Activated CD4-positive, alpha-beta T cell treated with anti-CD3 and anti-CD28 coated beads, Interleukin-2, amount 50 U/mL, for 16 hours (primary cell): ENCODE results near the gene CDAN1.
"Not testable (repeated sequence)": the region's sequence is repeated elsewhere in the genome, so short reads cannot be mapped to it uniquely, and the experiment has no call there.

Experiments
- DNase-seq: peaks from one replicate; pipeline ENCODE4 v3.0.0-alpha.2; 2020

Gene CDAN1, protein sequence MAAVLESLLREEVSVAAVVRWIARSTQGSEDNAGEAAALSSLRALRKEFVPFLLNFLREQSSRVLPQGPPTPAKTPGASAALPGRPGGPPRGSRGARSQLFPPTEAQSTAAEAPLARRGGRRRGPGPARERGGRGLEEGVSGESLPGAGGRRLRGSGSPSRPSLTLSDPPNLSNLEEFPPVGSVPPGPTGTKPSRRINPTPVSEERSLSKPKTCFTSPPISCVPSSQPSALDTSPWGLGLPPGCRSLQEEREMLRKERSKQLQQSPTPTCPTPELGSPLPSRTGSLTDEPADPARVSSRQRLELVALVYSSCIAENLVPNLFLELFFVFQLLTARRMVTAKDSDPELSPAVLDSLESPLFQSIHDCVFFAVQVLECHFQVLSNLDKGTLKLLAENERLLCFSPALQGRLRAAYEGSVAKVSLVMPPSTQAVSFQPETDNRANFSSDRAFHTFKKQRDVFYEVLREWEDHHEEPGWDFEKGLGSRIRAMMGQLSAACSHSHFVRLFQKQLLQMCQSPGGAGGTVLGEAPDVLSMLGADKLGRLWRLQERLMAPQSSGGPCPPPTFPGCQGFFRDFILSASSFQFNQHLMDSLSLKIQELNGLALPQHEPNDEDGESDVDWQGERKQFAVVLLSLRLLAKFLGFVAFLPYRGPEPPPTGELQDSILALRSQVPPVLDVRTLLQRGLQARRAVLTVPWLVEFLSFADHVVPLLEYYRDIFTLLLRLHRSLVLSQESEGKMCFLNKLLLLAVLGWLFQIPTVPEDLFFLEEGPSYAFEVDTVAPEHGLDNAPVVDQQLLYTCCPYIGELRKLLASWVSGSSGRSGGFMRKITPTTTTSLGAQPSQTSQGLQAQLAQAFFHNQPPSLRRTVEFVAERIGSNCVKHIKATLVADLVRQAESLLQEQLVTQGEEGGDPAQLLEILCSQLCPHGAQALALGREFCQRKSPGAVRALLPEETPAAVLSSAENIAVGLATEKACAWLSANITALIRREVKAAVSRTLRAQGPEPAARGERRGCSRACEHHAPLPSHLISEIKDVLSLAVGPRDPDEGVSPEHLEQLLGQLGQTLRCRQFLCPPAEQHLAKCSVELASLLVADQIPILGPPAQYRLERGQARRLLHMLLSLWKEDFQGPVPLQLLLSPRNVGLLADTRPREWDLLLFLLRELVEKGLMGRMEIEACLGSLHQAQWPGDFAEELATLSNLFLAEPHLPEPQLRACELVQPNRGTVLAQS

DNA sequence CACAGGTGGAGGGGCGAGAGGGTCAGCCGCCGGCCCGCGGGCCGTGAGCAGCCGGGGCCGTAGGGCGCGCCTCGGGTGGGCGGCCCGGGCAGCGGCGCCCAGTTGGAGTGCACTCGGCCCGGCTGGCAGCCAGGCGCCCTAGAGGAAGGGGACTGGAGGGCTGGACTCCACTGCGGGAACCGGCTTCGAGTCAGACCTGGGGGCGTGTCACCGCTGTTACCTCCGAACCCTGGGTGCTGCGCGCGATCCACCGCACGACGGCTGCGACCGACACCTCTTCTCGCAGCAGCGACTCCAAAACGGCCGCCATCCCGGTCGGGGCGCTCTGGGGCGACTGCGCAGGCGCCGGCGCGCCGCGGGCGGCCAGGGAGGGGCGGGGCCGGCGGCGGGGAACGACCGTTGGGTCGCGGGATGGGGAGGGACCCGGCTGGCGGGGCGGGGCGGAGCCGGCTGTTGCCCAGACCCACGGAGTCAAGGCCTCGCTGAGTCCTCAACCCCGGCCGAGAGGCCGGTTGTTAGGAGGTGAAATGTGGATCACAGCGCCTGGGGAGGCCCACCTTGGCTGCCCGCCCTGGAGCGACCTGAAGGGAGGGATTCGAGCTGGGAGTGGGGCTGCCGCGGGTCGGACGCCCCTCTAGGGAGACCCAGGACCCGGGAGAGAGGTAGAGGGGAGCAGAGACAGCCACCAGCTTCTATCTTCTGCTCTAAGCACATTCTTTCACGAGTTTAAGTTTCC lies at the start of gene CDAN1:
TSS of gene CDAN1 (minus strand) at position 336 of the 736 bp plus-strand sequence. CDS start at position 310, 26 bp downstream.
- peak; percentile 92 for DNase-seq

DNA sequence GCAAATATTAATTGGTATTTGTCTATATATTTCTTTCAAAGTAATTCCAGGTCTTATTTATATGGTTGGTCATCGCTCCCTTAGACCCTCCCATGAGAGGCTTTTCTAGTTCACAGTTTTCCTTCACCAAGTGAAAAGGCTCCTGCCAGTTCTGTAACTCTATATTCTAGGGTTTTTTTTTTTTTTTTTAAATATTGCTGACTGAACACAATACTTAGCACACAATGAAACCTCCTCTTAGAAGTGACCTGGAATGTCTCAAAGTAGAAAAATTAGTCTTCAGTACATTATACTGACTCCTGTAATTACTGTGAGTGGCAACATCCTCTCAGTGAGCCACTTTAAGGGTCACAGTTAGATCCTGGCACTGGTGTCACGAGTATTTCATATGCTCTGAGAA lies 48.6 kb upstream of the CDAN1 start:
- DNase-seq = no peak

DNA sequence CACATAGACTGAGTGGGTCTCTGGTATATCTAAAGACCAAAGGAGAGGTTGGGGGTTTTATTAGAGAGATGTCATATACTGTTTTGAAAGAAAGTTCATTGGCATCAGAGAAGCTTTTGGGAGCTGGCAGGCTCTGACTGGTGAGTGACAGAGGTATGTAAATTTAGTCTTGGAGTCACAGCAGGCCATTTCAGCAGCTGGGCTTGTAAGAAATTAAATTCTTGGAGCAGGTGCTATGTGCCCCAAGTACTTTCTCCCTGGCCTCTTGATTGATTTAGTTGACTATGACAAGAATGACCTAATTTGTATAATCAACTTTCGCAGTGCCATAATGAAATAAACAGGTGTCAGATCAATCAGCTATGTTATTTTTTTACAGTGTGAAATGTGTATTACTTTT lies 47.8 kb upstream of the CDAN1 start:
- no peak for DNase-seq

DNA sequence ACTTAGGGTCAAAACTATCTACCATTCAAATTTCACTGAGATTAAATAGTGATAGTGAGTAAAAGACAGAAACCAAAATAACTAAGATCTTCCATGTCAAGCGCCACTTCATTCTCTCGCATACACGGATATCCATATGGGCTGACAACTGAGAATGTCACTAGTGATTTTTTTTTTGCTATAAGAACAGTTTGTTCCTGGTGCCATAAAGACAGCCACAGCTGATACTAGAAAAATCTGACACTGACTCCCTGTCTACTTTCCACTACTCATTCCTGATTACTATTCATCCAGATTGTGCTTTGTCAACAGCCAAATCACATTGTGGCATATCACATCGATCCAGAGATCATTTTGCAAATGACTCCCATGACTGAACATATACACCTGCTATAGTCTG lies 45.8 kb upstream of the CDAN1 start:
- no peak for DNase-seq

DNA sequence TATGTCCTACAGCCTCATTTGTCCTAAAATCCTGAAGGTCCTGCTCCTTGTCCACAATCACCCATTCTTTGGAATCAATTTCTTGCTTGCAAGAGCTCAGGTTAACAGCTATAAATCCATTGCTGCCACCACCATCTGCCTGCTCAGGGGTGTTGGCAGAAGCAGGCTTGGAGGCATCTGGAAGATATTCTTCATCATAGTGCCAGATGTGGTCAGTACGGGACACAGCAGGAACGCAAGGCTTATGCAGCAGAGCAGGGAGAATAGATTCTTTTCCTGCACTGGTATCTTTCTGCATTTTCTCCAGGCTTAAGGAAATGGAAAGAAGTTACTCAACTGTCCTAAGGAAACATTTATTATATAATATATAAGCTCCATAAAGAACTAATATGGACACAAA lies 38.5 kb upstream of the CDAN1 start:
- DNase-seq = no peak

DNA sequence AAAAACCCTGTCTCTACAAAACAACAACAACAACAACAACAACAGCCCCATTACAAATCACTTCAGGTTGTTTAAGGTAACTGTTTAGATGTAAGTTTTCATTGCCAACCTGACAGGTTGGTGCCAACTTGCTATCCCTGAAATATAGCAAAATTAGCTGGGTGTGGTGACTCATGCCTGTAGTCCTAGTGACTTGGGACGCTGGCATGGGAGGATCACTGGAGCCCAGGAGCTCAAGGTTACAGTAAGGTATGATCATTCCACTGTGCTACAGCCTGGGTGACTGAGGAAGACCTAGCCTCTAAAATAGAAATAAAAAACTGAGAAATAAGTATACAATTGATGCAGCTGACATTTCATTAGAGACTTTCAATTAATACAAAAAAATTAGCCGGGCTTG lies 36.0 kb upstream of the CDAN1 start:
- no peak for DNase-seq

DNA sequence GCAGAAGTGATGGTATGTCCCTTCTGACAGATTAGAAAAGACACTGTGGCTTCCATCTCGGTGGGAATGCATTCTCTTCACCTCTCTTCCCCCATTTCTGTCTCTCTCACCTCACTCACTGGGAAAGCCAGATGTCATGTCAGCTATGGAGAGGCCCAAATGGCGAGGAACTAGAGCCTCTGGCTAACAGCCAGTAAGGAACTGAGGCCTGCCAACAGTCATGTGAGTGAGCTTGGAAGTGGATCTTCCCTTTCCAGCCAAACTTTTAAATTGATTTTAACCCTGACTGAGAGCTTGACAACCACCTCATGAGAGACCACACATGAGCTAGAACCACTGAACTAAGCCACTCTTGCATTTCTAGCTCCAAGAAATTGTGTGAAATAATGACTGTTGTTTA lies 35.2 kb upstream of the CDAN1 start:
- no peak for DNase-seq

DNA sequence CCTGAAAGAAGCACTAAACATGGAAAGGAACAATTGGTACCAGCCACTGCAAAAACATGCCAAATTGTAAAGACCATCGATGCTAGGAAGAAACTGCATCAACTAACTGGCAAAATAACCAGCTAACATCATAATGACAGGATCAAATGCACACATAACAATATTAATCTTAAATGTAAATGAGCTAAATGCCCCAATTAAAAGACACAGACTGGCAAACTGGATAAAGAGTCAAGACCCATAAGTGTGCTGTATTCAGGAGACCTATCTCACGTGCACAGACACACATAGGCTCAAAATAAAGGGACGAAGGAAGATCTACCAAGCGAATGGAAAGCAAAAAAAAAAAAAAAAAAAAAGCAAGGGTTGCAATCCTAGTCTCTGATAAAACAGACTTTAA lies 29.2 kb upstream of the CDAN1 start:
- DNase-seq = not testable (repeated sequence)

DNA sequence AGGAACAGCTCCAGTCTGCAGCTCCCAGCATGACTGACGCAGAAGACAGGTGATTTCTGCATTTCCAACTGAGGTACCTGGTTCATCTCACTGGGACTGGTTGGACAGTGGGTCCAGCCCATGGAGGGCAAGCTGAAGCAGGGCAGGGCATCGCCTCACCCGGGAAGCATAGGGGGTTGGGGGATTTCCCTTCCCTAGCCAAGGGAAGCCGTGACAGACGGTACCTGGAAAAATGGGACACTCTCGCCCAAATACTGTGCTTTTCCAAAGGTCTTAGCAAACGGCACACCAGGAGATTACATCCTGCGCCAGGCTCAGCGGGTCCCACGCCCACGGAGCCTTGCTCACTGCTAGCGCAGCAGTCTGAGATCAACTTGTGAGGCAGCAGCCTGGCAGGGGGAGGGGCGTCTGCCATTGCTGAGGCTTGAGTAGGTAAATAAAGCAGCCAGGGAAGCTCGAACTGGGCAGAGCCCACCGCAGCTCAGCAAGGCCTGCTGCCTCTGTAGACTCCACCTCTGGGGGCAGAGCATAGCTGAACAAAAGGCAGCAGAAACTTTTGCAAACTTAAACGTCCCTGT lies 27.3 kb upstream of the CDAN1 start:
- DNase-seq = not testable (repeated sequence)

DNA sequence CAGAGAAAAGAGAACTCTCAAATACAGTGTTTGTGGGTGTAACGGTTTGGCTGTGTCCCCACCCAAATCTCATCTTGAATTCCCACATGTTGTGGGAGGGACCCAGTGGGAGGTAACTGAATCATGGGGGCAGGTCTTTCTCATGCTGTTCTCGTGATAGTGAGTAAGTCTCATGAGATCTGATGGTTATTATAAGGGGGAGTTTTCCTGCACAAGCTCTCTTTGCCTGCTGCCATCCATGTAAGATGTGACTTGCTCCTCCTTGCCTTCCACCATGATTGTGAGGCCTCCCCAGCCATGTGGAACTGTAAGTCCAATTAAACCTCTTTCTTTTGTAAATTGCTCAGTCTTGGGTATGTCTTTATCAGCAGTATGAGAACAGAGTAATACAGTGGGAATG lies 24.9 kb upstream of the CDAN1 start:
- not testable (repeated sequence) for DNase-seq

DNA sequence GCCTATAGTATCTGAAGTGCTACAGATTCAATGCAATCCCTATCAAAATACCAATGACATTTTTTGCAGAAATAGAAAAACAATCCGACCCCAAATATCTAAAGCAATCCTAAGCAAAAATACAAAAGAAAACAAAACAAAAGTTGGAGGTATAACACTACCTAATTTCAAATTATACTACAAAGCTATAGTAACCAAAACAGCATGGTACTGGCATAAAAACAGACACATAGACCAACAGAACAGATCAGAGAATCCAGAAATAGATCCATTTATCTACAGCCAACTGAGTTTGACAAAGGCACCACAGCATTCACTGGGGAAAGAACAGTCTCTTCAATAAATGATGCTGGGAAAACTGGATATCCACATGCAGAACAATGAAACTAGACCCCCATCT lies 23.8 kb upstream of the CDAN1 start:
- no peak for DNase-seq

DNA sequence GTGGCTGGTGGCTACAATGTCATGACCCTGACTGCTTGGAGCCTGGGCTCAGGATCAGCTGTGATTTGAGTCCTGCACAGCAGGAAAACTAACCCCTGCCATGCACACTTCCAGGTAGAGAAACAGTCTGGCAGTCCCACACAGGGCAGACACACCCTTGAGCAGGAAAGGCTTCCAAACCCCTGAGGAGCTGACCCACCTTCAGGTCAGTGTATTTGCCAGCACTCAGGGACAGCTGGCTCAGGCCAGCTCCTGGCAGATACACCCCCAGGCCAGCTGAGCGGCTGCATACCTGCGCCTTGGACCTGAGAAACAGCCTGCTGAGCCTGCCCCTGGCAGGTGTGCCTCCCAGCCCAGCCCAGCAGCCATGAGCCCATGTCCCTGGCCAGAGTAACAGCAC lies 22.2 kb upstream of the CDAN1 start:
- no peak for DNase-seq

DNA sequence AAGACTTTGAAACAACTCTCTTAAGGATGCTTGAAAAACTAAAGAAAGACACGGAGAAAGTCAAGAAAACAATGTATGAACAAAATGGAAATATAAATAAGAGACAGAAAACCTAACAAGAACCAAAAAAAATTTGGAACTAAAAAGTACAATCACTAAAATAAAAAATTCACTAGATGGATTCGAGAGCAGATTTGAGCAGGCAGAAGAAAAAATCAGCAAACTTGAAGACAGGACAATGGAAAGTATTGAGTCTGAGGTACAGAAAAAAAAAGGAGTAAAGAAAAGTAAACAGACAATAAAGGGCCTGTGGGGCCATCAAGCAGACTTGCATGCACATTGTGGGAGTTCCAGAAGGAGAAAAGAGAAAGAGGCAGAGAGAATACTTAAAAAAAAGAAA lies 13.4 kb upstream of the CDAN1 start:
- no peak for DNase-seq

DNA sequence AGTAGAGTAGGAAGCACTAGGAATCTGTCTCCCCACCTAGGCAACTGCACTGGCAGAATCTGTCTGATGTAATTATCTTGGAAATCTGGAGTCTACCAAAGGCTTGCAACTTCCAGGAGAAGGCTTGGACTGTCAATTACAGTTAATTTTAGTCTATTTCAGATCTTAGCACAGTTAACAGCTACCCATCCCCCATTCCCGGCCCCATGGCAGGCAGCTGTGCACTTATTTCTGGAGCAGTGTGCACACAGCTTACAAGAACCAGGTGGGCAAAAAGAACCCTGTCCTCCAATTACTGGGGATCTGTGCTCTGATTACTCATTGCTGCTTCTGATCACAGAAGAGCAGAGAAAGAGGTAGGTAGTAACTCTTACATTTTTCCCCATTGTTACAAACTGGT lies 12.3 kb upstream of the CDAN1 start:
- no peak for DNase-seq

DNA sequence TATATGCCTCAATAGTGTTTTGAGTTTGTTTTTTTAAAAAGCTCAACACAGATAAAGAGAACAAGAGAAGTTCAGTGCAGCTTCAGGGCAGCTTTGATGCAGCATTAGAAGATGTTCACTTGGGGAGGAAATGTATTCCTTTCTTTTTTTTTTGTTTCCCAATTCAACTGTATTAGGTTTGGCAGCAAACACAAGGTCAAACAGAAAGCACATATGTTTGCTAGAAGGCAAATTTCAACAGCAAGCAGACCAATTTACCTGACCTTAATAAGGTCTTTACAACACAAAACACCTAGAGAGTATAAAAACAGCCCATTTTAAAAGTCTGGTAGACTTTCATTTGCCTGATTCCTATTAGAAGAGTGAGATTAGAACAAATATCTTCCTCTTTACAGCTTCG lies 7.3 kb upstream of the CDAN1 start:
- no peak for DNase-seq

DNA sequence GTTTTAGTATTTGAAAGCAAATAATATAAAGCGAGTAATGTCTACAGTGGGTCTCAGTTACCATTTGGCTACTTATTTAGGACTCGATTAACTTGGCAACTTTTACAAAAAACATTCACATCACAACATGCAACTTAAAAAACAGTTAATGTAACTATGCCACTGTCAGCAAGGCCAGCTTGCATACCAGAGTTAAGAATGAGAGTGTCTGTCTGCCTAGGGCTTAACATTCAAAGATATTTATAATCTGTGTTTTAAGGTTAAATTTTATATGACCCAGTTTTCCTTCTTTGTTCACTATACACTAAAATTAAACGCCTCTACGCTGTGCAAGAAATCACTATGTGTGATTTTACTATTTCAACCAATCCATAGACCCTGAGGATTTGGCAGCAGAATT lies 5.2 kb upstream of the CDAN1 start:
- no peak for DNase-seq

DNA sequence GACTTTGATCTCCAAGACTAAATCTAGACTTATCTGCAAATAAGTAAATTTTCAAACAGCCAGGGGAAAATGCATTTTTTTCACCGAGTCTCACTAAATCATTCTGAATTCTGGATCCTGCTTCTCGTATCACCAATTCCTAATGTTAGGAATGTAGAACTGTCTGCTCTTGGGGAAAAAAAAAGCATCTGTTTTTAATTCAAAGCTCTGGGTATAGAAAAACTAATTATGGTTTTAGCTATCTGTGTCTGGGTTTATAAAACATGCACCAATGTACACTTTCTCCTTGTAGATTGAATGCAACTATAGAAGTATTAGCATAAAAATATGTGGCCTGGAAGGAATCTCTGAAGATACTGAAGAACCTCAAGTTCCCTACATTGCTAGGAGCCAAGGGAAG lies 4.8 kb upstream of the CDAN1 start:
- no peak for DNase-seq

DNA sequence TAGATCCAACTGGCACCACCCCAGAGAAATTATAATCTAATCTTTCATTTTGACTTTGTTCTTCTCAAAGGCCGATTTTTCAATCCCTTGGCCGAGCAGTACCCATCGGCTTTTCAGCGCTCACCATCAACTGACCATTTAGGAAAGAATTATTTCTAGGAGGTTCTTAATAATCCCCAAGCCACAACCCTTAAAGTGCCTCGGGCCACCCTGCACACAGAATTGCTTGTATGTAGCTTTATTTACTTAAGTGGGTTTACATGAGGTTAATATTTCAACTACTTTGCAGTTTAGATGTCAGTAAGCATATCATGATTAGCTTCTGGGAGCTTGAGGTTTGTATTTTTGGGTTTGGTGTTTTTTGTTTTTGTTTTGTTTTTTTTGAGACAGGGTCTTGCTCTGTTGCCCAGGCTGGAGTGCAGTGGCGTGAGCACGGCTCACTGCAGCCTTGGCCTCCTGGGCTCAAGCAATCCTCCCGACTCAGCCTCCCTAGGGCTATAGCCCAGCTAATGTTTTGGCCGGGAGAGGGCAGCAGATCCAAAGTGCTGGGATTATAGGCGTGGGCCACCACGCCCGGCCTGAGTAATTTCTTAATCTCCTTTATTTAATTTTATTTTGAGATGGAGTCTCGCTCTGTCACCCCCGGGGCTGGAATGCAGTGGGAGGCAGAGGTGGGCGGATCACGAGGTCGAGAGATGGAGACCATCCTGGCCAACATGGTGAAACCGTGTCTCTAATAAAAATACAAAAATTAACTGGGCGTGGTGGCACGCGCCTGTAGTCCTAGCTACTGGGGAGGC lies 801 bp upstream of the CDAN1 start:
- no peak for DNase-seq

DNA sequence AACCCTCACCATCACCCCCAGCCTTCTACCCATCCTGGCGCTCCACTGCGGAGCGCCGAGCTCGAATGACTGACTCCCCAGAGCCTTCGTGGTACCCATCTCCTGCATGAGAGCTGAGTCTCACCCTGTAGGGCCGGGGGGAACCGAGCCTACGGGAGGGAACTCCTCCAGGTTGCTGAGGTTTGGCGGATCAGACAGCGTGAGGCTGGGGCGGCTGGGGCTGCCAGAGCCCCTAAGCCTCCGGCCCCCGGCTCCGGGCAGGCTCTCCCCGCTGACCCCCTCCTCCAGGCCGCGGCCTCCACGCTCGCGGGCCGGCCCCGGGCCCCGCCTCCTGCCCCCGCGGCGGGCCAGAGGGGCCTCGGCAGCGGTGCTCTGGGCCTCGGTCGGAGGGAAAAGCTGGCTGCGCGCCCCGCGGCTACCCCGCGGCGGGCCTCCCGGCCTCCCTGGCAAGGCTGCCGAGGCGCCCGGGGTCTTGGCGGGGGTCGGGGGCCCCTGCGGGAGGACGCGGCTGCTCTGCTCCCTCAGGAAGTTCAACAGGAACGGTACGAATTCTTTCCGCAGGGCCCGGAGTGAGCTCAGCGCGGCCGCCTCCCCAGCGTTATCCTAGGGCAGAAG lies 643 bp downstream of the CDAN1 start:
- DNase-seq = peak; percentile 13

DNA sequence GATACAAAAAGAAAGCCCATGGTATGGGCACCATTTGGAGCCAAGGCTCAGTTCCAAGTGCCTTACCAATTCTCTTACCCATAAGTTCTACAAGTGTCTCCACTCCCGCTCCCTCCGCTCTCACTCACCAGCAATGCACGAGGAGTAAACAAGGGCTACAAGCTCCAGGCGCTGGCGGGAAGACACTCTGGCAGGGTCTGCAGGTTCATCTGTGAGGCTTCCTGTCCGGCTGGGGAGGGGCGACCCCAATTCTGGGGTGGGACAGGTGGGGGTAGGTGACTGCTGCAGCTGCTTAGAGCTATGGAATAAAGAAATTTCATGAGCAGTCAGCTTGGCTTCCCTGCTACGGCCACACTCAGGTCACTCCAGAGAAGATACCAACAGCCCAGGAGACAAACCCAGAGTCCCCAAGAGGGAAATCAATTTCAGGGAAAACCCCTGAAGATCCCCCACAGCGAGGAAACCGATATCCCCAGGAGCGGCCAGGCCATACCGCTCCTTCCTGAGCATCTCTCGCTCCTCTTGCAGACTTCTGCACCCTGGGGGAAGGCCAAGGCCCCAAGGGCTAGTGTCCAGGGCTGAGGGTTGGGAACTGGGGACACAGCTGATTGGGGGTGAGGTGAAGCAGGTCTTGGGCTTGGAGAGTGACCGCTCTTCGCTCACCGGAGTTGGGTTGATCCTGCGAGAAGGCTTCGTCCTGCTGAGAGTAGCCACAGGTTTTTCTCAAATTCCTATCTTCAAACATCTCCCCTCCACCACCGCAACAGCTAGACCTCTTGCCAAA lies 1.4 kb downstream of the CDAN1 start:
- DNase-seq = no peak
